ENCODE measurements around the gene MILR1.
"Not testable (repeated sequence)": the region's sequence is repeated elsewhere in the genome, so short reads cannot be mapped to it uniquely, and the experiment has no call there.

The MILR1 gene

DNA sequence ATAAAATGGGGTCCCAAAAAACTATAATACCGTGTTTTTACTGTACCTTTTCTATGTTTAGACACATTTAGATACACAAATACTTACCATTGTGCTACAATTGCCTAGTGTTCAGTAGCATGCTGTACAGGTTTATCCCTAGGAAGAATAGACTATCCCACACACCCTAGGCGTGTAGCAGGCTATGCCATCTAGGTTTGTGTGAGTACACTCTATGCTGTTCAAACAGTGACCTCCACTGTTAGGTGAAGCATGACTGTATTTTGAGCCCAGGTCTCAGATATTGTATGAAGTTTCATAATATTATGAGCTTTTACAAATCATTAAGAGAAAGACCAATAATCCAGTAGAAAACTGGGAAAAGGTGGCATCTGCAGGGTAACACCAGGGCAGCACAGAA is 23.6 kb downstream of the MILR1 start:
- DNase-seq (ENCODE audit: low read depth): no peak

DNA sequence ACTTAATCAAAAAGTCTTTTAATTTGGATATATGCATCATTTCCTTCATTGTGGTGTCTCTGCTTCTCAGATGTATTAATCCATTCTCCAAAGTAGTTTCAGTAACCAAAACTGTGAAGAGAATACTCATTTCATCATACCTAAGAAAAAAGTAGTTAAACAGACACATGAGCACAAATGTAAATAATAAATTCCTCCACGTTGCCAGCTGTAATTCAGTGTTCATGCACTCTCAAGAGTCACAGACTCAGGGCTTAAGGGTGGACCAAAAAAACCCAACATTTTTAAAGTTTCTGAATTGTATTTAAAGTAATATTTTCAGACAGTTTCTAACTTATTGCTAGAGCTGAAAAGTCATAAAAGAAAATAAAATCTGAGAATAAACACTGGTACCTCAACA is 28.9 kb downstream of the MILR1 start:
- no peak for DNase-seq (ENCODE audit: low read depth)

DNA sequence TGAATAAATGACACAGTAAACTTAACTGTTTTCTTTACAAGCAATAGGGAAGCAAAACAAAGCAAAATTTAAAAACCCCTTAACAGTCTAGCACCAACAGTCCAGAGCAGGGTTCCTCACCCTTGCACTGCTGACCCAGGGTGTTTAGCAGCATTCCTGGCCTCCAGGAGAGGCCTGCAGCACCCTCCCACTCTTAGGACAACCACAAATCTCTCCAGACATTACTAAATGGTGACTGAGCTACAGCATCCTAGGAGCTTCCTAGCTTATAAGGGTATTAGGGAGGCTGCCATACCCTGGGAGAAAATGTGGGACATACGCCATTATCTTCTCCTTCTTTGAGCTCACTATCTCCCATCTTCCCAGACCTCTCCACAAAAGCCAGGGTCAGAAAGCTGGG is 32.0 kb downstream of the MILR1 start:
- DNase-seq (ENCODE audit: low read depth): no peak

DNA sequence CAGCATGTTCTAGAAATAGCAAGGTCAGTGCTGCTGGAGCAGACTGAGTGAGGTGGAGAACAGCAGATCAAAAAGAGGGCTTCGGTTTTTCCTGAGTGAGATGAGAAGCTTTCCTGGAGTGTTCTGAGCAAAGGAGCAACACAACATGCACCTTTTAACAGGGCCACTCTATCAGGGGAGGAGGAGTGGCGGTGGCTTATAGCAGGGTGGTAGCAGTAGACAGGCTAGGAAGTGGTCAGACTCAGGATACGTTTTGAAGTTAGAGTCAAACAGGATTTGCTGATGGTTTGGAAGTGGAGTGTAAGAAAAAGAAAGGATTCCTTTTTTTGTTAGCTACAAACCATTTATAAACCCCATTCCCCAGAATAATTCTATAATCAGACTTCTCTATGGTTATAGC is 35.5 kb downstream of the MILR1 start:
- DNase-seq (ENCODE audit: low read depth): no peak

DNA sequence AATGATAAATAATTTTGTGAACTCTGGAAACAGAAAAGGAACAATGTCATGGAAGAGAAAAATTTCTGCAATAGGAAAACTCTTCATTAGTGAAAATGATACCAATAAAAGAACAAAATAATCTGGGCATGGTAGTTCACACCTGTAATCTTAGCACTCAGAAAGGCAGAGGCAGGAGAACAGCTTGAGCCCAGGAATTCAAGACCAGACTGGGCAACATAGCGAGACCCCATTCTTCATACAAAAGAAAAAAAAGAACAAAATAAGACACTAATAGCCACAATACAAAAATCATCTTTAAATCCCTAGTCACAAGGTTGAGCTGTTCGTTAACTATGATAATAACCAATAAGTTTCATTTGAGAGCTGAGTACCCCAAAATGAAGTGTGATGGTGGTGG is 39.4 kb downstream of the MILR1 start:
- DNase-seq (ENCODE audit: low read depth): no peak

DNA sequence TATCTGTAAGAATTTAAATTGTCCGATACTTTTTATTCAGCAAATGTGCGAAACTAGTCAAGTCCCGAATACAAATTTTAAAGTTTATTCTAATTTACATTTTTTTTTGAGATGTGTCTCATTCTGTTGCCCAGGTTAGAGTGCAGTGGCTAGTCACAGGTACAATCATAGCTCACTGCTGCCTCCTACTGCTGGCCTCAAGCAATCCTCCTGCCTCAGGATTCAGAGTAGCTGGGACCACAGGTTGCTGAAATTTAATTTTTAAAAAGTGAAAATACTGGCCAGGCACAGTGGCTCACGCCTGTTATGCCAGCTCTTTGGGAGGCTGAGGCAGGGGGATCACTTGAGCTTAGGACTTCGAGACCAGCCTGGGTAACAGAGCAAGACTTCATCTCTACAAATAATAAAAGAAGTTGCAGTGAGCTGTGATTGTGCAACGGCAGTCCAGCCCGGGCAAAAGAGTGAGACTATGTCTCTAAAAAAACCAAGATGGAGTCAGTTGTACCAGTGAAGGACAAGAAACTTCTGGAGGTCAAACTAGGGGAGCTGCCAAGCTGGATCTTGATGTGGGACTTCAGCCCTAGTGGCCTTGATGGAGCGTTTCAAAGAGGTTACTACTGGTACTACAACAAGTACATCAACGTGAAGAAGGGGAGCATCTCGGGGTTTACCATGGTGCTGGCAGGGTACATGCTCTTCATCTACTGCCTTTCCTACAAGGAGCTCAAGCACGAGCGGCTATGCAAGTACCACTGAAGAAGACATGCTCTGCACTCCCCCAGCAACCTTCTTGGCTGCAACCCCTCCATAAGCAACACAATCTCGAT is 42.3 kb downstream of the MILR1 start:
- peak; percentile 66 for DNase-seq (ENCODE audit: low read depth)

DNA sequence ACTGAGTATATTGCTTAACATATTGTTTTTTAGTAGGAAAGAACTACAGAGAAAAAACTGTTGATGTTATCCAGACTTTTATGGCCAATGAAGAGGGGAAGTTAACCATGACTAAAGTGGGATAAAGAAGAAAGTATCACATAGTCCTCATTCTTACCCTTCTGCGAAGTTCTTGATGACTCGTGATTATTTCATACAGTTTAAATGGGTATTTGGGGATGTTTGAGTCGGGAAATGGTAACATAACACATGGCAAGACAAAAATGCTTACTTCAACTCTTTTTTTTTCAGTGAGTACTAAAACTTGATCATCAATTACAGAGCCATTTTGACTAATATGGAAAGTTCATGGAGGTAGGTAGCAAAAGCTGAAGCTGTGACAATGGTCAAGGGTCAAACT is 43.1 kb downstream of the MILR1 start:
- peak; percentile 39 for DNase-seq (ENCODE audit: low read depth)

DNA sequence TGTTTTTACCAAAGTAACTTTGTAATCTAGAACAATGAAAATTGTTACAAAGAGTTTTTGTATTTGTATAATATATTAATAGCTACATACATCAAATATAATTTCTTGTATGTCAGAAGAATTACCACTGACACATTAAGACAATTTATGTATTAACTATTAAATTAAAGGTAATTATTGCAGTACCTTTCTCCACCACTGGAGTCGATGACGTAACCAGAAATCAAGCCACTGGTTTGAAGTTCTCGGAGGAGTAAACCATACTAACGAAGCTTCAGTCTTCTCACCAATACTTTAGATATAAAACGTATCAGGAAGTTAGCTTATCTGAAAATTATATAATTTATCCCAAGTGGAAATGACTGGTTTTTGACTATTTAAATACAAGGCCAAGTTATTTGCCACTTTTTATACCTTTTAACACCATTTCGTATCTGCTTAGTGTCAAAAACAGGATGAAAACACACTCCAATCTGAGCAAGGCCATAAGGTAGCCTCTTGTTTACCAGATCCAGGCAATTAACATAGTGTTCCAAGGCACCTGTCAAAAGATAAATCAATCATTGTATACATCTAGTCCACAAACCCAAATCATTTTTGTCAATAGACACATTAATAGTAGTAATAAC is 43.7 kb downstream of the MILR1 start:
- DNase-seq (ENCODE audit: low read depth): peak; percentile 66

DNA sequence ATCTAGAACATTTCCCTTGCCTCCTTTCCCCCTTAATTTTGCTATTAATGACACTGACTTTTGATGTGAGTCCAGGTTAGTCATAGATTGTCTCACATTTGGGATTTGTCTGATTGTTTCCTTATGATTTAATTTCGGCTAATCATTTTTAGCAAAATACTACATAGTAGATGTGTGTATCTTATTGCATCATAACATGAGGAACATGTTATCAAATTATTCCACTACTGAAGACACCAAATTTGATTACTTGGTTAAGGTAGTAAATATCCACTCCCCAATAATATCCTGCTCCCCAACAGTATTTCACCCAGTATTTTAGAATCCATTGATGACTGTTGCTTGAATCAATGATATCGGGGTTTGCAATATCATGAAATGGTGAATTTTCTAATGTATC is 45.2 kb downstream of the MILR1 start:
- DNase-seq (ENCODE audit: low read depth): no peak

DNA sequence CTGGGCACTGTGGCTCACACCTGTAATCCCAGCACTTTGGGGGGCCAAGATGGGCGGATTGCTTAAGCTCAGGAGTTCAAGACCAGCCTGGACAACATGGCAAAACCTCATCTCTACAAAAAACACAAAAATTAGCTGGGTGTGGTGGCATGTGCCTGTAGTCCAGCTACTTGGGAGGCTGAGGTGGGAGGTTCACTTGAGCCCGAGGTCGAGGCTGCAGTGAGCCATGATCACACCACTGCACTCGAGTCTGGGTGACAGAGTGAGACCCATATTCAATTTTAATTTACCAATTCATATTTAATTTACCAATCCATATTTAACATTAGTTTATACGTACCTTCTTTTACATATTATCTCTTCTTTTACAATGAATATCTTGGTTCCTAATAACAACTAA is 46.4 kb downstream of the MILR1 start:
- not testable (repeated sequence) for DNase-seq (ENCODE audit: low read depth)

DNA sequence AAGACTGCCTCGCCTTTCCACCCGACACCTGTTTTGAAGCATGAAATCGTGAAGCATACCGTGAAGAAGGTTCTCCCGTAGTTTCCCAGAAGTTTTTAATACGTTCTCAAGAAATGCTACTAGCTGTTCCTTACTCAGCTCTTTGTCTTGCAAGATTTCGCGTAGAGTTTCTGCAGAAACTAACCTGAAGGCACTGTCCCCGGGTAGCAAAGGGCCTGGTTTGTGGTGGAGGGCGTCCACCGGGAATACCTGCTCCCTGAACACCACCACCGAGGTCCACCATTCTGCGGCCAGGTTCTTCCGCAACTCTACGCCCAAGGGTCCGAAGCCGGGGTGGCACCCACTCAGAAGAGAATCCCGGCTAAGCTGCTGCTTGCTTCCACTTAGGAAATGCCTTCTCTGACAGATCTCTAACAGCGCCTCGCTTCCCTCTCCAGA is 47.5 kb downstream of the MILR1 start:
- DNase-seq (ENCODE audit: low read depth): no peak

DNA sequence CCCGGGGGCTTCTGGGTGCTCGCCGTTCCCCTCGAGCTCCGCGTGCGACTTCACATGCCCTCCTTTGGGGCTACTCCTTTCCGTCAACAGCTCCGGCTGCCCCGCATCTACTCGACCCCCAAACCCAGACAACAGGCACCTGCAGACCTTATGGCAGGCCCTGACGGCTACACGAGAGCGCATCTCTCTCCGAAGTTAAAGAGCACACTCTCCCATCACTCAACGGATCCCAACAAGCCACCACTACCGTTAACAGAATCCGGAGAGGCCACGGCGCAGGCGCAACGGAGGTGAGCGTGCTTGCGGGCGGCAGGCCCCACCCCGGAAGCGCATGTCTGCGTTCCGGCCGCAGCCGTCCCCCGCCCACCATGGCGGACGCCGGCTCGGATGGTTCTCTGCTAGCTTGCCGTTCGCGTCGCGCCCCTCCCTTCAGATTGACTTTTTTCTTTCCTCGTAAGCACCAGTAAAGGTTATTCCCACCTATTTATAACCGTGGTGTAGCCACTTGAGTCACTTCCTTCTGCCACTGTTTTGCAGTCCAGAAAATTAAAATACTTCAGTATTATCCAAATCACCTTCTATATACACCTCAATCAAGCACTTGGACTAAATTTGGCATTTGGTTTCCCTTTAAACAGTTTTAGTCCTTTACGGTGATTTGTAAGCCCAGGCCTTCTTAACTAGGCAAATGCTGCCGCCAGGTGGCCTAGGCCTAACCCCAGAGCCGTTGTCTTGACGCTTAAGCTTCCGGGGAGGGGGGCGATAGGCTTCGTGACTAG is 48.1 kb downstream of the MILR1 start, which contains the start of gene POLG2:
Gene POLG2 (minus strand): TSS at position 269 of the 779 bp plus-strand sequence. CDS start 86 bp downstream, at position 183.
- DNase-seq (ENCODE audit: low read depth): peak; percentile 98

DNA sequence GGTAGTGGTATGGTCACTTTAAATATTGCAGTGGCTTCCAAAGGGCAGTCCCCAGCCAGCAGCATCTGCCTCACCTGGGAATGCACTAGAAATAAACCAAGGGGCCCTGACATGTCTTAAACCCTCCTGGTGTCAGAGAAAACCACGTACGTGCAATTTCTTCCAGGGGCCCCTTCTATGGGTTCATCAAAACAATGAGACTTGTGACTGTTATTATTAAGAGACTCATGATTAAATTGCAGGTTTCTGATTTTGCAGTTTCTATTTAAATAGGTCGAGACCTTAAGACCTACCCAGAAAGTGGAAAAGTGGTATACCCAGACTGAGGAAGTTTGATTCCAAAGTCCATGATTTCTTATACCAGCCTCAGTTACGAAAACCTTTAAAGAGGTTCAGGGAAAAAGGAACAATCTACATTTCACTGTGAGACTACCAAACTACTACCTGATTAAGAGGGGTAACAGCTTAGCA is 48.7 kb downstream of the MILR1 start:
- DNase-seq (ENCODE audit: low read depth): peak; percentile 17

DNA sequence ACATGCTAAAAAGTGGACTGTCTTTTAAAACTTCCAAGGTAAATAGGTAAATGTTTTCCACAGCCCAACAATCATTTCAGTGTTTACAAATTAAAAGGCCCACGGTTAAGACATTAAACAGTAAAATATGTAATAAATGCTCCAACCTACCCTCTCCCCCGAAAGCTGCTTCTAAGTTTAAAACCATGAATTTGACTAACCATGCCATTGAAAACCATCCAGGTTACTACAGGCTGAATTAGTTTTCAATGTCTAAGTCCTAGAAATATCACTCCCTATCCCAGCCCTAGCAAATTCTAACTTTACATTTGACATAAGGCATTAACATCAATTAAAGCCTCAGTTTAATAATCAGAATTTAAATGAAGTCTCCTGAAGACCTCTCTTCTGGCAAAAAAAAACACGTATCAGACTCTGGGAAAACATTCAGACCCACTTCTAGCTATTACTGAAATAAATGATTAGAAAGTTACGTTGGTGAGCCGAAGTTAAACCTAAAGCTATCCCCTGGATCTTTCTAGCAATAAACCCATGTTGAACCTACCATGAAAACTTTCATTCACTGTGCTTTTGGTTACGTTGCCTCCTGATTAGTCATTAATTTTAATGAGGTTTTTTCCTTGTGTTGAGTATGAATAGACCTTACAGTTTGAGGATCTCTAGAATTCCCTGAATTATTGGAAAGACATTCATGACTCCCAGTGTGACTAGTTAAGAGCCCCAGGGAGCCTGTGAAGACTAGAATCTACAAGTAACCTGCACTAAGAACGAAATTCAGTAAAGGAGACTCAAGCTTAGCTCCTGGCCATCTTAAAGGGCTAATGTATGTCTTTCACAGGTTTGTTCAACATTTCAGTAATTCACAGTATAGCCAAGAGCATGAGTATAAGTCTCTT is 49.6 kb downstream of the MILR1 start:
- DNase-seq (ENCODE audit: low read depth): peak; percentile 70

DNA sequence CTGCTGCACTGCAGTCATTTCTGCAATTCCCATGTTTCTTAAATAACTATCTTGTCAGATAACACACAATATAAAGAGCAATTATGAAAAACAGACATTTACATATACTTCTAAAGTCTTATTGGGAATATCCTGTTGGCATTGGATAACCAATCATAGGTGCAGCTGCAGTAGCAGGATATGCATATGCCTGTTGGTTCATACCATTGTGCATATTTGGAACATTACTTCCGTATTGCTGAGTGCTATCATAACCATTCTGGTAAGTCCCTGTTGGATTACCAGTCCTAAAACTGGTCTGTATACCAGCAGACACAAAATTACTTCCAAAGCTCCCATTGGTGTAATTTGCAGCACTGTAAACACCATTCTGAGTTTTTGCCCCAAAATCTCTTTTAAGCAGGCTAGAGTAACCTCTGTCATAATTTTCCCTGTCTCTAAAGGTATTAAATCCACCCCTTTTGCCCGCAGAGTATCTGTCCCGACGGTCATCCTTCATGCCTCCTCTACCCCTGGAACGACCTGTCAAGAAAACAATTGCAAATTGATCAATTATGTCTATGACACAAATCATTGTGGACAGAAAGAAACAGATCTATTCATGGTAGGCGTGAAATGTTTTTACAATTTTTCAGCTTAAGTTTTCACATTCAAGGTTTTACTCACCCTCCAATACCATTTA is 51.0 kb downstream of the MILR1 start:
- DNase-seq (ENCODE audit: low read depth): peak; percentile 59

DNA sequence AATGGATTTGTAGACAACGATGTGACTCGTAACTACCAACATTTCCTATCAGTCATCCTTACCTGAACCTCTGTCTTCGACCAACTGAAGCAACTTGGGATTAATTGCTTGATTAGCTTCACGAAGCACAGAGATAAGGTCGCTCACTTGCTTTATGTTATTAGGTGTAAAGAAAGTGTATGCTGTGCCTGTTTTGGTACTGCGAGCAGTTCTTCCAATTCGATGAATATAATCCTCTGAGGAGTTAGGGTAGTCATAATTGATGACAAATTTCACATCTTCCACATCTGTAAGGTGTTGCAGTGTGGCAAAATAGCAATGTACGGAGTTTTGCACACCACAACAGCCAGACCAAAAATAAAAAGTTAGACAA is 51.6 kb downstream of the MILR1 start:
- no peak for DNase-seq (ENCODE audit: low read depth)

DNA sequence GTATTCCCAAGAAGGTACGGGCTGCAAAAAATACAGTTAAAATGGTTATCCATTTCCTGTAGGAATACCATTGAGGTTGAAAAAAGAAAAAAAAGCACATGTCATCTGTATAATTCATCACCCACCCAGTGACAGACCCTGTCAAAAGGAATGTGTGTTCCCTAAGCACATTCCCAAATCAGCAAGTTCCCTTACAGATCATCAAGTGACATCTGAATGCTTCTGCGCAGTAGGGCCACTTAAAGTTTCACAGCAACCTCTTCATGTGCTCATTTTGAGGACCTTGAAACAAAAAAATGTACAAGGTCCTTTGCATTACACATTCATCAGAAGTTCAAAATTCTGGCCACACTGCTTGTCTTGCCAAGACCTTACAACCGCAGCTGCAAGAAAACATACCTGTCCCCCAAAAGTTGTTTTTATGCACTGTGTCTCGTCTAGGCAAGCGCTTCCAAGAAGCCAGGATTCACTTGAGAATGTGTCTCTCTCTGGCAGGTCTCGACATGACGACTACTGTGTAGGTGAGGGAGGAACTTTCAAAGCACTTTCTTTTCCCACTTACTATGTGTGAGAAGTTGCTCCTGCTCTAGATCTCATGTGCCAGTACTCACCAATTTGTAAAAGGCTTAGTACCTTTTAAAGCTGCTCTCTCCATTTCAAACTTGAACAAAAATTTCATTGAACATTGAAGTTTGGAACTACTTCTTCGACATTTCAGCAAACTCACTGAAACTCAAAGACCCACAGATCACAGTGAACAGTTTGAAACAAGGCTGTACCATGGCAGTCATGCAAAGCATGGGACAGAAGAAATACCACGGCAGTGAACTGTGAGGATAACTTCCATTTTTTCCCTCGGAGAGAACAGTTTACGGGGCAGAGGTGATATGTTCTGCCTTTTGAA is 52.2 kb downstream of the MILR1 start:
- DNase-seq (ENCODE audit: low read depth): no peak

DNA sequence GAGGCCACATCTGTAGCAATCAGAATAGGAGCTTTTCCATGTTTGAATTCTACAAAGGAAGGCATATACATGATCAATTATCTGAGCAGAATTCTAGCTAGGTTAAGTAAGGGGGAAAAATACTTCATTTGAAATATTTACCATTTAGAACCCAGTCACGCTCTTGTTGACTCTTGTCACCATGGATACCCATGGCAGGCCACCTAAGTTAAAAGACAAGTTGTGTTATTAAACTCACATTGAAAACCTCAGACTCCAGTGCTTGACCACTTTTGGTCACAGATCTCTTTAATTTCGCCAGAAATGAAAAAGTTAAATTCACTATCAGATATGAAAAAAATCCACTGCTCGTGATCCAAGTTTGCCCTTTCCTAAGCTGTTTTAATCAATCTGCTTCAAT is 53.1 kb downstream of the MILR1 start:
- no peak for DNase-seq (ENCODE audit: low read depth)

DNA sequence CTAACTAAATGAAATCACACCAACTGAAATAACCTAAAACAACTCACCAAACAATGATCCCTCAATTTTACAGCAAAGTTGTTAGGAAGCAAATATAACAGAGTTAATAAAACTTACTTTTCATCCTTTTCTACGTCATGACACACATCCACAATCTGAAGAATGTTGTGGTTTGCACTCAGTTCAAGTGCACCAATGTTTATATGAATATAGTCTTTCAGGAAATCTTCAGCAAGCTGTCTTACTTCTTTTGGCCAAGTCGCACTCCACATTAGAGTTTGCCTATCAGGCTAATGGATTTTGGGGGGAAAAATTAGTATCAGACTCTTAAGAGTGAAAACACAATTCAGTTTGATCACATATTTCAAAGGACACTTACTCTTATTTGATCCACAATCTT is 53.9 kb downstream of the MILR1 start:
- DNase-seq (ENCODE audit: low read depth): peak; percentile 50

DNA sequence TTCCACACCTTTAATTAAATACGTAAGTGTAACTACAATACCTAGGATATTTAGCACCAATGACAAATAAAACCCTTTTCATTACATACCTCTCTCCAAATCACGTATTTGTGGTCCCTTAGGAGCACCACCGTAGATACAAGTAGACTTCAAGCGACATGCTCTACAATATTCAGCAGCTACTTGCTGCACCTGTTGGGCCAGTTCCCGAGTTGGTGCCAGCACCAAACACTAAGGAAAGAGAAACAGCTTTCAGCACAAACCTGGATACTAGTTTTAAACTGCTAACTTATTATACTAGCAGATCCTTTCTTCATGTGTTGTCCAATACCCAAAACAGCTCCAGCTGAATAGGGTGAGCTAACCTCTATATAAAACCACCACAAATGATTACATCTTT is 54.4 kb downstream of the MILR1 start:
- DNase-seq (ENCODE audit: low read depth): no peak

Data from ELR (cell line).